COR-L47 (cell line): Measurements from ENCODE around the gene RAB24.
A peak's percentile ranks its signal among the peaks of the same experiment; 100 is the strongest.

Source experiments
- DNase-seq: peaks from one replicate; lab custom pipeline; 2025; lab: John Stamatoyannopoulos, UW

The RAB24 gene

DNA sequence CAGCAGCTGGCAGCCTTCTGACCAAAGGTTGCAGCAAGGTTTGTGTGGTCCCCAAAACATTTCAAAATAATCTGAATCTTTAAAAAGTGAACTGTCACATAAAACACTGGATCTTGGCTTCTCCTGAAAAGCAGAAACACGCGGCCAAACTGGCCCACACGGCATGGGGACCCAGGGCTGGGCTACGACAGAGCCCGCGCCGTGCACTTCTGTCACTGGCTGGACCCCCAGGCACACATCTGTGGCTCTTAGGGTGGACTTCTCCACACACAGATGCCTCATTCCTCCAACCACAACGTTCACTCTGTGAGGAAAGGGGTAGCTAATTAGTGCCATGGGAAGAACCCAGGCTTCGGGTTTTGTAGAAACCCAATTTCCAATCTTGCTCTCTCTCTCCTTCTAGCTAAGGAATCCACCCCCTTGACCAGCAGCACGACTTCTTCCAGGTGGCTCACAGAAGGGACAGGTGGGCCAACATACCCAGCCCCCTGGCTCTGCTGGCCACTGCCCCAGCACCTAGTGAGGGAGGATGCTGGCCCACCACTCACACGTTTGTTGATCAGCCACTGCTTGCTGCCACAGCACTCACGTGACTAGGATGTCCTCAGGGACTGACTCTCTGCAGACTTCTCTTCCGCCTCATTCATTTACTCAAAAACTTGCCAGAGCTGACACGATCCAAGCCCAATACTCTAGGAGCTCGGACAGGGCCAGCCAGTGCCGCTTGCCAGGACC is 30.1 kb upstream of the RAB24 start:
- no peak for DNase-seq

DNA sequence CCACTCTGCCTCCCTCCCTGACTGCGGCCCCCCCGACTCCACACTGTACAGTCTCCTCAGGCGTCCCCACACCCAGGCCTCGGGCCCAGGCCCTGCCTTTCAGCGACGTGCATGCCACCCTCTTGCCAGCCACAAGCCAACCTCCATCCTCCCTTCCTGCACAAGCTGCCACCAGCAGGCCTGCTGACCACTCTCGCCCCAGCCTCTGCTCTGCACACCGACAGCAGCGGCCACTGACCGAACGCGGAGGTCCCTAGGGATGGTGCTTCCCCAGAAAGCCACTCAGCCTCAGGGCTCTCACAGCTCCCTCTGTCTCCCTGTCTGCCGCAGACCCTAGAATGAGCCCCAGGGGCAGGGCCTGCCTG is 29.4 kb upstream of the RAB24 start:
- DNase-seq: no peak

DNA sequence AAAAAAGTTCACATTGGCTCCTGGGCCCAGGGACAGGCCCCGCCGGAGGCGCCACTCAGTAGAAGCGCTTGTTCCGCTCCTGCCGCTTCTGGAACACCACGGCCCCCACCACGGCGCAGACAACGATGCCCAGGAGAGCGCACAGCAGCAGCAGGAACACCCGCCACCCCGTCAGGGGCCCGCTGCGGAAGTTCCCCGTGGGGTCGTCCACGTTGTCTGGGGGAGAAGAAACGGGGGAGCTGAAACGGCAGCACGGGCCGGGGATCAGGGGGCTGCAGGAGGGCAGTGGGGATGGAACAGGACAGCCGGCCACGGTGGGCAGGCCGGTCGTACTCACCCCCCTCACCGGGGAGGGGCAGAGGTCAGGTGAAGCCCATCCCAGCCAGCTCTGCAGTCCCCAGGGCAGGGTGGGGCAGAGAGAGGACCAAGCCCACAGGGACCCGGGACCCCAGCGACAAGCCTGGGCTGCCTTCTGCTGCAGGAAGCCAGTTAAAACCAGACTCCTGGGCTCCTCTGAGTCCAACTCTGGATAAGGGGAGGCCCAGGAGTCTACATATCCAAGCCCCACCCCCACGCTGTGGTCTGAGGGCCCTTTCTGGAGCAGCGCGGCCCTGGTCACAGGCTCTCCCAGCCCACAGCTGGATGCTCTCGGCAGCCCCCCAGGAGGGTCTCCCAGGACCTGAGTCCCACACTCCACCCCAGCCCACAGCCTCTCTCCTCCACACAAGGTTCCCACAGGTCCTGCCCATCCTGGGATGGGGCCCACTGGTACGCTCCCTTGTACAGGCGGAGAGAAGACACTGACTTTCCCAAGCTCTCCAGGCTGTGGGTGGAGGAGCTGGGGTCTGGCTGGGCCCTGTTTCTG is 28.7 kb upstream of the RAB24 start:
- DNase-seq: no peak

DNA sequence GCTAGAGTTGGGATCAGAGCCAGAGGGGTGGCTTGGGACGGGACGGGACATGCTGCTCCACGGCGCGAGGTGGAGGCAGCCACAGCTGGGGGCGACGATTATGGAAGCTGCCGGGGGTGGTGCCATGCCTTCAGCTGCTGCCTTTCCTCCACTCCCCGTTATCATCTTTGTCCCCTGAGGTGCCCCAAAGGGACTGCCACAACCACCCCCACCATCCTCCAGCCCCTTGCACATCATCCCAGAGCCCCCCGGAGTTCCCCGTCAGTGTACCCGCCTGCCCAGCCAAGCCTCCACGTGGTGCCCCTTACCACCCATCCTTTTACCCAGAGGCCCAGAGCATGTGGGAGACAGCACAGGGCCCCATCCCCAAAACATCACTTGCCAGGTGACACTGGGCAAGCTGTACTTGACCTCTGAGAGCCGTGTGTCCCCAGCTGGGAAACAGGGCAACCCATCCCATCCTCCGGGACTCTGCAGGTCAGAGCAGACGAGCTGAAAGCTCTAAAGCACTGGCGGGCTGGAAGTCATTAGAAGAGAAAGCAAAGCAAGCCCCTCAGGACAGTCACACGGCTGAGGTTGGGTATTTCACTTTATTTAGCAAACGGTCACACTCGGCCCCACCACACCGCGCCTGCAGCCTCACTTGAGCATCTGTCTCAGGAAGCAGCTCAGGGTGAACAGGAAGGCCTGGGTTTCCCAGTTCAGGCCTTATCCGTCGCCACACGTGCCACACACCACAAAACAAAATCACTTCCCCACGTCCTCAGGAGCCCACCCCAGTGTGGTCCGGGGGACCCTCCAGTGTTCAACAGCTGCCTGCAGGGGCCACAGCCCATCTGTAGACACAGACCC is 27.7 kb upstream of the RAB24 start:
- DNase-seq: no peak

DNA sequence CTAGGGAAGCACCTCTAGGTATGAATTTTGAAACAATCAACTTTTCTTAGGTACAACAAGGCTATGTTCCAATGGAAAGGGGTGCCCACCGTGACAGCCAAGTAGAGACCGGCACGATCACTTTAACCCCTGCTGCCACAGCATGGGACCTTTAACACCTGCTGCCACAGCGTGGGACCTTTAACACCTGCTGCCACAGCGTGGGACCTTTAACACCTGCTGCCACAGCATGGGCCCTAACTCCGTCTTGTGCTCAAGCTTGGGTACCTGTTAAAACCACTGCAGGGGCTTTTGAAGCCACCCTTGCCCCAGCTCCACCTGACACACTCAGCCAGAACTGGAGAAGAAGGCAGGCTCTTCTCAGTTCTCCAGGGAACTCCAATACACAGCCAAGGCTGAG is 26.4 kb upstream of the RAB24 start:
- no peak for DNase-seq

DNA sequence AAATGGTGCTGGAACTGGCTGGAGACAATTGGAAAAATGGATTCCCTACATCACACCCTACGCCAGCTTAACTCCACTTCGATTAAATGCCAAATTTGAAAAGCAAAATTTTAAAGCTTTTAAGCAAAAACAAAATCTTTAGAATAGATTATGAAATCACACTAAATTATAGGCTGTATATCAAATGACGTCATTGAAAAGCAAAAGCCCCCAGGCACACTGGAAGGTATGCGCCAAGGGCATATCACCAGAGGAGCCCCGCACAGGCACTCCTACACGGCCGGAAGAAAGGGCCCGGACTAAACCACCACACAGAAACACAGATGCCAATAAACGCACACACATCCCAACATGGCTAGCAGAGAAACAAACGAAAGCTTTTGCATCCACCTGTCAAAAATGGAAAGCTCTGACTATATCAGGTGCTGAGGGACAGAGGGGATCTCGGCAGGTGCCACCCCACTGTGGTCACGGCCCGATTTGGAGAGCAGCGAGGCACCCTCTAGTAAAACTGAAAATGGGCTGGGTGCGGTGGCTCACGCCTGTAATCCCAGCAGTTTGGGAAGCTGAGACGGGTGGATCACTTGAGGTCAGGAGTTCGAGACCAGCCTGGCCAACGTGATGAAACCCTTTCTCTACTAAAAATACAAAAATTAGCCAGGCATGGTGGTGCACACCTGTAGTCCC is 25.2 kb upstream of the RAB24 start:
- DNase-seq: no peak

DNA sequence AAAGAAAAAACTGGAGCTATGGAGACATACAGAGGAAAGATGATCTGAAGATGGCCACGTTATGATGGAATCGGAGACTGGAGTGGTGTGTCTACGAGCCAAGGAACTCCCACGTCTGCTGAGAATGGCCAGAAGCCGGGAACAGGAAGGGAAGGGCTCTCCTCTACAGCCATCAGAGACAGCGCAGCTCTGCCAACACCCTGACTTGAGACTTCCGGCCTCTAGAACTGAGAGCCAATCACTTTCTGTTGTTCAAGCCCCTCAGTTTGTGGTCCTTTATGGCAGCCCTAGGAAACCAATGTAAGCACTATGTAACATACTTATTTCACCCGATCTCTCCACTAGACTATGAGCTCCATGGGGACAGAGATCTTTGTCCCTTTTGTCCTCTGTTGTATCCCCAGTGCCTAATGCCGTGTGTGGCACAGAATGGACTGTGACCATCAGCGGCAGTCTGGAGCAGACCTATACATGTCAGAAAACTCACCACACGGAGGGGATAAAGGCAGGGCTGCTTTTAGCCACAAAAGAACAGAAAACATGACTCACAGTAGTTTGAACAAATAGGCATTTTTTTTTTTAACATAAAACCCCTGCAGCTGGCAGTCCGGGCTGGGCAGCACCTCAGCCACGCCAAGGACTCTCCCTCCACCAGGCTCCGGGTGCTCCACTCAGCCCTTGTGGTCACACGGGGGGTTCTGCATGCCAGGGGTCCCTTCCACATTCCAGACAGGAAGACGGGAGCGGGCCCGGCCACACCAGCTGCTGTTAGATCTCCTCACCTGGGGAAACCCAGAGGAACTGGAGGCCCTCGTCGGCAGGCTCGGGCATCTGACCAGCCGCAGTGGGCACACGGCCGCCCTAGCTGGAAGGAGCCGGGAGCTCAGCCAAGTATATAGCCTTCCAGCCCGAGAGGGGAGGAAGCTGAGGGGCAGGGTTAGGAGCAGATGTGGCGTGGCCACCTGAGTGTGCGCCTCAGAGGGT is 24.3 kb upstream of the RAB24 start:
- DNase-seq: no peak

DNA sequence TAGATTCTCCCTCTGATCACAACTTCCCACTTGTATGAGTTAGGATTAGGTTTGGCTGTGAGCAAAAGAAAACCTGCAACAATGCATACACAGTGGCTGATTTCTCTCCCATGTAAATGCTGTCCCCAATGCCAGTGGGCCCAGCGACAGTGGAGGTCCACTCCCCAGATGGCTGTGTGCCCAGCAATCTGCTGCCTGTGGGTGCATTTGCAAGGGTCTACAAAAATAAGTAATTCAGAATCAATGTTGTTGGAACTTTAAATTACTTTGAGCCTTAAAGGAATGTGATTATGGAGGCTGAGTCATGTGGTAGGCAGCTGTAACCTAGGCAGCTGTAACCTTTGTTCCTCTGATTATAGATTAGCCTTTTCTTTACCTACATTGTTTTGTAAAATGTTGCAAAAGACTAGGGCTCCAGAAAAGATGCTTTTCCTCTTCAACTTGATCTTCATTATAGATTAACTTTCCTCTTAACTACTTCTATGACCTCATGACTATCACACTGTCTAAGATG is 22.4 kb upstream of the RAB24 start:
- no peak for DNase-seq

DNA sequence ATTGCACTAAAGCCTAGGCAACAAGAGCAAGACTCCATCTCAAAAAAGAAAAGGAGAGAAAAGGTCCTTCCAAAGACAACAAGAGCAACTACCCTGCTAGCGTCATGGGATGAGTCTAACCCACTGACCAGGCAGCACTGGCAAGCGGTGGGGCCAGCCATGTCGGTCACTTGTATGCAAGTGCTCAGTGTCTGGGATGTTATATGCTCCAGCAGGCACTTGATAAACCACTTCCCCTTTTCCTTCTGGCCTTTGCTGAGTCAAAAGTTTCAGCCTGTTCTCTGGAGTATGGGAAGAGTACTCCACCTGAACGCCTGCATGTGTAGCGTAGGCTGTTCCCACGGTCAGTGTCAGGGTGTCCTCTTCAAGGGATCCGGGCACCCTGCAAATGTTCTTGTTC is 17.4 kb upstream of the RAB24 start:
- no peak for DNase-seq

DNA sequence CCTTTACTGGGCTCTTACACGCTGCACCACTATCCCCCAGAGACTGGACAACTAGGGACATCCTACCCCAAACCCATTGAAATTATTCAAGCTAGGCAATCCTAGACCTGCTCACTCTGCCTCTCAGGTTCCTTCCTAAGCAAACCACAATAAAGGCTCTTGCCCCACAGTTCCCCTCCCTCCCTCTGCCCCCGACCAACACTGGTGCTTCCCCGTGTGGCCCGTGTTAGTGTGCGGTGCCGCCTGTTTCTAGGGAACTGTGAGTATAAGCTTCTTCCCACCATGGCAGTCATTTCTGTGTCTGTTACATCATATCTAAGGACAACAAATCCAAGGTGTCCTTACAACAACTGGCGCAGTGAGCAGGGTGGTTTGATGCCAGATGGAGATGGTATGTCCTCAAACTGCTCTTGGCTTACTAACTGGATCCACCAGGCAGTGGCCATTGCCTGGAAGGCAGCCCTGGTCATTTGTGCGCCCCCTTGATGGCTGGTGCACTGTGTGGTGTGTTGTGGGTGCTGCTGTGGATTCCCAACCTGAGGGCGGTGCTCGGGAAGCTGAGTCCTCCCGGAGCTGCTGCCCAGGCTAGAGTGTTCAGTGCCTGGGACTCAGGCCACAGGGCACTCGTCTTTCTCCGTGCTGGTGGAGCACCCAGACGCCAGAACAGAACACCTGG is 16.5 kb upstream of the RAB24 start:
- DNase-seq: no peak

DNA sequence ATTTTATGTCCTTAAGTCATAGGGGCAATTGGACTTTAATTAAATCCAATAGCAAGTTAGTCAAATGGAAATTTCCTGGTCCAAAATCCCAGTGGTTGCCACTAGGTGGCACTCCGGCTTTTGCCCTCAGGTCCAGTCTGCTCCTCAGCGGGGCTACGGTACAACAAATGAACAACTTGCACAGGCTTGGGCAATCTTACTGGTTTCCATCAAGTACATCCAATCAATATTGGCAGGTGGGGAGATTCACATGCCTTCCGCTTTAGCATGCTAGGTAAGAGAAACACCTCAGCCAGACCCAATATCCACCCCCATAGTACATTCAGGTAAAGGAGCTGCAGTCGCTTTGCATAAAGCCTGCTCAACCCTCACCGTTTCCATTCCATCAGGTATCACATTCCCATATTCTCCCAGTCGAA is 14.4 kb upstream of the RAB24 start:
- DNase-seq: peak; percentile 59

DNA sequence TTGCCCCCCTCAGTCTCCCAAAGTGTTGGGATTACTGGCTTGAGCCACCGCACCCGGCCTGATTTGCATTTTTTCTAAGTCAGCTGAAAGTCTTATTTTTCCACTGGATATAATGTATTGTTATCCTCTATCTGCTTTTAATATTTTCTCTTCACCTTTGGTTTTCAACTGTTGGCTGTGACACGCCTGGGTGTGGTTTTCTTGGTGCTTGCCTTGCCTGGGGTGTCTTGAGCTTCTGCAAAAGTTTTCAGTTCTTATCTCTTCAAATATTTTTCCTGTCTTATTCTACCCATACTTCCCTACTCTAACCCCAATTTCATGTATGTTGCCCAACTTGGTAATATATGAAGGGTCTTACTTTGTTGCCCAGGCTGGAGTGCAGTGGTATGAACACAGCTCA is 12.5 kb upstream of the RAB24 start:
- no peak for DNase-seq

DNA sequence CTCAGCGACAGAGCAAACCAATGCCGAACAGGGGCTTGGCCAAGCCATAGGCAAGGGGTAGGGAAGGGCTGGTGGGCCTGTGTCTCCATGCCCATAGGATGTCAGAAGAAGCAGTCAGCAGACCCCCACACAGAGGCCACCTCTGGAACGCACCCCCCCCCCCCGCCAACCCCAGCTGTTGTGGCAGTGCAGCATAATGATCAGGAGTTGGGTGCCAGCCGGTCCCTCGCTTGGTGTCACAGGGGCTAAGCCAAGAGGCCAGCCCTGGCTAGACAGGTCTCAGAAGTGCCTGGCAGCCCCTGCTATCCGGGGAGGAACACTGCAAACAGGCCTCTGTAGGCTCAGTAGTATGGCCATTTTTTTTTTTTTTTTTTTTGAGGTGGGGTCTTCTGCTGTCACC is 11.9 kb upstream of the RAB24 start:
- DNase-seq: no peak

DNA sequence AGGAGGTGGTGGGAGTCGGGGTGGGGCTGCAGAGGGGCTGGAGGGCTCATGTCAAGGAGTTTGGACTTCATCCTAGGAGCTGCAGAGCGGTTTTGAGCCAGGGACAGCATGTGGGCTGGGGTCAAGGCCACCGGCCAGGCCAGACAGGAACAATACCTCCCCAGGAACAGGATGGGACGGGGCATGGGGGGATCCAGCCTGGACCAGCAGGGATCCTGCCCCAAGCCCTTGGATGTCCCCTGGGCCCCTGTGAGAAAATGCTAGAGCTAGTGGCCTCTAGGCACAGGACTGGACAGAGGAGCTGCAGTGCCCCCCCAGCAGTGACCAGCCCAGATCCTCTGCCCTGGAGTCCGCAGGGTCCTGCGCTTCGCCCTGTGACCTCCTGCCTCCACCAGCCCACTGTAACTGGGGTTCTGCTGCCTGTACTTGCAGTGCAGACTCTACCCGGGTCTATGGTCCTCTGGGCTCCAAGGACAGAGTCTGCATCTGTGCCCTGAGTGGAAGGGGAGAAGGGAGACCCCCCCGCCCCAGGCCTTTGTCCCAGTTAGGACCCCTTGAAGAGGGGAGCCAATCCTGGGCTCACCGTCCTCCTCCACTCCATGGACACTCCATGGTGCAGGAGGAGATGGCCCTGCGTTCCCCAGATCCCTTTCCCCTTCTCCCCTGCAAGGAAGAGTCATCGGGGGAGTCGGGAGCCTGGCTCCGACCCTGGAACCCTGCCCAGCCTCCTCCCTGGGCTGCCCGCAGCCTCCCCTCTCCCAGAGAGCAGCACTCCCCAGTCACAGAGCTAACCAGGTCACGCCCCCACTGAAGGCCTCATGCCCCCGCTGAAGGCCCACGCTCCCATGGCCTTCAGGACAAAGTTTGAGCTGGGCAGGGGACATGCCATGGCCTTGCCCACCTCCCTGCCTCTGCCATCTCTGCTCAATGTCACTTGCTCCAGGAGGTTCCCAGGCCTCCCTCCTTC is 11.1 kb upstream of the RAB24 start:
- DNase-seq: no peak

DNA sequence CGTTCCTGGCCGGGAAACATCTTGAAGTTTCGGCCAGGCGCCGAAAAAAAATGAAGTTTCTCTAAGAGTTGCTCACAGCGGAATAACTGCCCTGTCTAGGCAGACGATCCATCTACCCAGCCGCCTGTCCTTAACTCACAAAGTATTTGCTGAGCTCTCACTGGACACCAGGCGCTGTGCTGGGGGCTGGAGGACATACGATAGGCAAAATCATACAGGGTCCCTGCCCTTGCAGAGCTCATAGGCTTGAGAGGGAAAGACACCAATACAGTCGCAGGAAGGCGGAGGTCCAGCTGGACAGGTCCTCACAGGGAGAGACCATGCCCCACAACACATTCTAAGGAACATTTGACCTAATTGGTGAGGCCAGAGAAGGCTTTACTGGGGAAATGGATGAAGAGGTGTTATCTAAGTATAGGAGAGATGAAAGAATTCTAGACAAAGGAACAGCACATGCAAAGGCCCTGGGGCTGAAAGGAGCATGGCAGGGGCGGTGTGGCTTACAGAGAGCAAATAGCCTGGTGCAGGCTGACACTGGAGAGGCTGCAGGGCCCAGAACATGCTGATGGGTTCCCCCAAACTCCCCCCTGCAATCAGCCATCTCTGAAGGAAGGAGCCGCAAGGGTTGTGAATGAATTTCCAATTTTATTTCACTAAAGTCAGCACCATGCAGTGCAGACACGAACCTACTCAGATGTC is 10.2 kb upstream of the RAB24 start:
- DNase-seq: no peak

DNA sequence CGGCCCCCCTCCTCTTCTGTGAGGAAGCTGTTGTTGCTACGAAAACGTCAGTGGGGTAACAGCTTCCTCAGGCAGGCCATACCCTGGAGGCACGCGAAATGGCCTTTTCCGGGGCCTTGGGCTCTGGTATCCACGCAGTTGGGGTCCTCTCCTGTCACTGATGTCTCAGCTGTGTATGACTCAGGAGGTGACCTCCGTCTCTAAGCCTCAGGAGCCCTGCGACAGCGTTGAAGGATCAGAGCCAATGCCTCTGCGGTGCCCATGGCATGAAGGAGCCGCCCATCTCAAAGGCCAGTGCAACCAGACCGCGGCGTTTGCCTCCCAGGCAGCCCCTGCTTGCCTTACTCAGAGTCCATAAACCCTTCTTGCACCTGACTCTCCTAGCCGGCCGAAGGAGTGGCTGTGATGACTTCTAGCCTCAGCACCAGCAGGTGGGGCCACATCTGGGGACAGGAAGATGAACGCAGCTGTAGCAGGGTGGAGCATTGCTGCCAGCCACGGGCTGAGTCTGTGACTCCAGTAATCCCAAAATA is 9.2 kb upstream of the RAB24 start:
- no peak for DNase-seq

DNA sequence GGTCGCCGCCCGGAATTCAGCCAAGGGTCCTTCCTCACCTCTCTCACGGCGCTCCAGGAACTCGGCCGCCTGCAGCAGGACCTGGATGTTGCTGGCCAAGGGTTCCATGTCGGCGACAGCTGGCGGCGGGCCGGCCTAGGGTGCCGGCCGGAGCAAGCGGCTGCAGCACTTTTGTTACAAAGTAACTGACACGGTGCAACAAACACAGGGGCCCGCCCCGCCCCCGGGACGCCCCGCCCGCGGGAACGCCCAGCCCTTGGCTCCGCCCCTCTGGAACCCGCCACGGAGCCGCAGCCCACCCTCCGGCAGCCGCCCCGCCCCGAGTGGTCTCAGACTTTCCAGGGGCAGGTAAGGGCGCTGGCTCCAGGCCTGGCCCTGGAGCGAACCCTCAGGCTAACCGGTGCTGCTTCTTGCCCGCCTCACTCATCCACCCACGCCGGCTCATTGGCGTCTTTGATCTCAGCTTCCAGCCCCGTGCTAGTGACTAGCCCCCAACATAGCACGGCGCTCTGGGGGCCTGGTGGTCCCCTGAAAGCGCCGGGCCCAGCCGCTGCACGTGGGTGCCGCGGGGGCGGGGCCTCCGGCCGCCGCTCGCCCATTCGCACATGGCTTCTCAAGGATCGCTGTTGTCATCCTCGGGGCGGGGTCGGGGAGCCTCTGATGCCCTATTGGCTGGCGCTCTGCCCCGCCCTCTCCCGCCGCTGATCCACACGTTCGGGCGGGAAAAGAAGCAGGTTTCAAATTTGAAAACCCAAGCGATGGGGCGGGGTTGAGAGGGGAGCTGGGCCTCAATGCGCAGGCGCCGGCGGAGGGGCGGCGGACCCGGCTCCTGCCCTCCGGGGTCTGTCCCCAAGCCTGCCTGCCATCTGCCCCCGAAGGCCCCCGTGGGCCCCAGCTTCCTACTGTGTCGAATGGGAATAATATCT is 8.5 kb upstream of the RAB24 start, which contains the start of gene MXD3:
TSS of gene MXD3 (minus strand) at position 176 of the 926 bp plus-strand sequence. CDS start at position 108, 68 bp downstream.
- DNase-seq: peak; percentile 98
